Neural cell (in vitro differentiated cells): ENCODE results near the gene COBL.

Source experiments
- EP300 ChIP-seq: fragments of 450-650 bp; conservative IDR thresholded peaks from 2 replicates; pipeline ENCODE4 v1.6.1; 2014; ENCODE audit warnings: antibody characterized with exemption, mild to moderate bottlenecking, moderate library complexity; ENCODE audit not compliant: poor library complexity, severe bottlenecking
- EZH2 ChIP-seq: fragments of 200-600, 300-800 bp; shearing (Covaris generic), sonication (generic); IDR thresholded peaks from 2 replicates; pipeline ENCODE4 v1.6.1; 2014; ENCODE audit warnings: antibody characterized with exemption, low read length, borderline replicate concordance, mild to moderate bottlenecking; ENCODE audit not compliant: insufficient read depth, poor library complexity, severe bottlenecking
- MXI1 ChIP-seq: fragments of 450-650 bp; conservative IDR thresholded peaks from 2 replicates; pipeline ENCODE4 v1.6.1; 2014; ENCODE audit warnings: antibody characterized with exemption, mild to moderate bottlenecking; ENCODE audit not compliant: poor library complexity, severe bottlenecking
- POLR2AphosphoS5 ChIP-seq: IDR thresholded peaks from 2 replicates; pipeline ENCODE4 v1.6.1; 2012
- RAD21 ChIP-seq: fragments of 450-650 bp; conservative IDR thresholded peaks from 2 replicates; pipeline ENCODE4 v1.6.1; 2014; ENCODE audit warnings: antibody characterized with exemption, mild to moderate bottlenecking, moderate library complexity
- SMC3 ChIP-seq: fragments of 450-650 bp; conservative IDR thresholded peaks from 2 replicates; pipeline ENCODE4 v1.6.1; 2014; ENCODE audit warnings: antibody characterized with exemption, mild to moderate bottlenecking, moderate library complexity; ENCODE audit not compliant: poor library complexity
- TAF1 ChIP-seq: IDR thresholded peaks from 2 replicates; pipeline ENCODE4 v1.6.1; 2012; ENCODE audit warnings: low read depth
- TF ChIP-seq, protein P1 (sequence below): fragments of 450-650 bp; IDR thresholded peaks from 2 replicates; pipeline ENCODE4 v1.5.1; 2014; ENCODE audit warnings: antibody characterized with exemption, mild to moderate bottlenecking, moderate library complexity; ENCODE audit not compliant: poor library complexity, severe bottlenecking
- TF ChIP-seq, protein P2 (sequence below): IDR thresholded peaks from 2 replicates; pipeline ENCODE4 v1.6.1; 2012; ENCODE audit warnings: borderline replicate concordance

DNA sequence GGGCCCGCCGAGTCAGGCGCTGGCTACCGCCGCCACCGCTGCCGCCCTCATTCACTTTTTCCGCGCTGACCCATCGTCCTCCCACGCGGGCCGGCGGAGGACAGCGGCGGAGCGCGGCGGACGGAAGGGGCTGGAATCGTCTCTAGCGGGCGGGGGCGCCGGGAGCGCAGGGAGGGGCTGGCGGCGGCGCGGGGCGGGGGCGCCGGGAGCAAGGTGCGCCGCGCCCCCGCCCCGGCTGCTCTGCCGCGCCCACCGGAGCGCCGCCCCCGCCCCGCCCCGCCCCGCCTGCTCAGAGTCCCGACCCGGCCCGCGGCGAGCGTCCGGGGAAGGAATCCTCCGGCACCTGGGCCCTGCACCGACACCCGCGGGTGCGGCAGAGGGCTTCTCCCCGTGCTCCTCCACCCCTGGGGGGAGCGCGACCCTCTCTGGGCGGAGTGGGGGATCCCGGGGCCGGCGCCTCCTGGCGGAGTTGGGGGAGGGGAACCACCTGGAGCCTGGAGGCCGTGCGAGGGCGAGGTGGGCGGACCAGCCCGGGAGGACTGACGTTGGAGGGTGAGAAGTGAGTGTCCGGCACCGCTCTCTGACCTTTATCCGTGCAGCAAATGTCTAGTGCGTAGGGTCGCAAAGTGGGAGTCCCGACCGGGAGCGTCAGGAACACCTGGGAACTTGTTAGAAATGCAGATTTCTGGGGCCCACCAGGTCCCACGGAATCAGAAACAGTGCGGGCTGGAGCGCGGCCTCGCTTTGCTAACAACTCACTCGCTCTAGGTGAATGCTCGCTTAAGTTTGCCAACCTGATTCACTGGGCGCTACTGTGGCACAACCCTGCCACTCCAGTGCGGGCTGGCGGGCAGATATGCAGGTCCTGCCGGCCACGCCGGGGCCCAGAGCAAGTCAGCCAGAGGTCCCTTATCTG lies at the start of gene COBL:
- TF ChIP-seq, protein P1, sequence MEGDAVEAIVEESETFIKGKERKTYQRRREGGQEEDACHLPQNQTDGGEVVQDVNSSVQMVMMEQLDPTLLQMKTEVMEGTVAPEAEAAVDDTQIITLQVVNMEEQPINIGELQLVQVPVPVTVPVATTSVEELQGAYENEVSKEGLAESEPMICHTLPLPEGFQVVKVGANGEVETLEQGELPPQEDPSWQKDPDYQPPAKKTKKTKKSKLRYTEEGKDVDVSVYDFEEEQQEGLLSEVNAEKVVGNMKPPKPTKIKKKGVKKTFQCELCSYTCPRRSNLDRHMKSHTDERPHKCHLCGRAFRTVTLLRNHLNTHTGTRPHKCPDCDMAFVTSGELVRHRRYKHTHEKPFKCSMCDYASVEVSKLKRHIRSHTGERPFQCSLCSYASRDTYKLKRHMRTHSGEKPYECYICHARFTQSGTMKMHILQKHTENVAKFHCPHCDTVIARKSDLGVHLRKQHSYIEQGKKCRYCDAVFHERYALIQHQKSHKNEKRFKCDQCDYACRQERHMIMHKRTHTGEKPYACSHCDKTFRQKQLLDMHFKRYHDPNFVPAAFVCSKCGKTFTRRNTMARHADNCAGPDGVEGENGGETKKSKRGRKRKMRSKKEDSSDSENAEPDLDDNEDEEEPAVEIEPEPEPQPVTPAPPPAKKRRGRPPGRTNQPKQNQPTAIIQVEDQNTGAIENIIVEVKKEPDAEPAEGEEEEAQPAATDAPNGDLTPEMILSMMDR: peak; percentile 10
- TF ChIP-seq MXI1: no peak
- TF ChIP-seq, protein P2, sequence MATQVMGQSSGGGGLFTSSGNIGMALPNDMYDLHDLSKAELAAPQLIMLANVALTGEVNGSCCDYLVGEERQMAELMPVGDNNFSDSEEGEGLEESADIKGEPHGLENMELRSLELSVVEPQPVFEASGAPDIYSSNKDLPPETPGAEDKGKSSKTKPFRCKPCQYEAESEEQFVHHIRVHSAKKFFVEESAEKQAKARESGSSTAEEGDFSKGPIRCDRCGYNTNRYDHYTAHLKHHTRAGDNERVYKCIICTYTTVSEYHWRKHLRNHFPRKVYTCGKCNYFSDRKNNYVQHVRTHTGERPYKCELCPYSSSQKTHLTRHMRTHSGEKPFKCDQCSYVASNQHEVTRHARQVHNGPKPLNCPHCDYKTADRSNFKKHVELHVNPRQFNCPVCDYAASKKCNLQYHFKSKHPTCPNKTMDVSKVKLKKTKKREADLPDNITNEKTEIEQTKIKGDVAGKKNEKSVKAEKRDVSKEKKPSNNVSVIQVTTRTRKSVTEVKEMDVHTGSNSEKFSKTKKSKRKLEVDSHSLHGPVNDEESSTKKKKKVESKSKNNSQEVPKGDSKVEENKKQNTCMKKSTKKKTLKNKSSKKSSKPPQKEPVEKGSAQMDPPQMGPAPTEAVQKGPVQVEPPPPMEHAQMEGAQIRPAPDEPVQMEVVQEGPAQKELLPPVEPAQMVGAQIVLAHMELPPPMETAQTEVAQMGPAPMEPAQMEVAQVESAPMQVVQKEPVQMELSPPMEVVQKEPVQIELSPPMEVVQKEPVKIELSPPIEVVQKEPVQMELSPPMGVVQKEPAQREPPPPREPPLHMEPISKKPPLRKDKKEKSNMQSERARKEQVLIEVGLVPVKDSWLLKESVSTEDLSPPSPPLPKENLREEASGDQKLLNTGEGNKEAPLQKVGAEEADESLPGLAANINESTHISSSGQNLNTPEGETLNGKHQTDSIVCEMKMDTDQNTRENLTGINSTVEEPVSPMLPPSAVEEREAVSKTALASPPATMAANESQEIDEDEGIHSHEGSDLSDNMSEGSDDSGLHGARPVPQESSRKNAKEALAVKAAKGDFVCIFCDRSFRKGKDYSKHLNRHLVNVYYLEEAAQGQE: no peak
- peak; percentile 23 for TF ChIP-seq EZH2
- no peak for TF ChIP-seq EP300
- no peak for TF ChIP-seq POLR2AphosphoS5
- no peak for TF ChIP-seq RAD21
- no peak for TF ChIP-seq TAF1
- no peak for TF ChIP-seq SMC3
